Mesenchymal stem cell (in vitro differentiated cells and primary cell): ENCODE results near the gene SUPT3H.
"Not testable (repeated sequence)": the region's sequence is repeated elsewhere in the genome, so short reads cannot be mapped to it uniquely, and the experiment has no call there.

Source experiments
- DNase-seq: peaks from one replicate; pipeline ENCODE4 v3.0.0-alpha.2; 2013
- H2AFZ ChIP-seq: one replicate; pipeline ENCODE4 v1.6.1; 2013; ENCODE audit warnings: low read depth, mild to moderate bottlenecking, control low read depth, inconsistent platforms, low read length, moderate library complexity
- H2AK5ac ChIP-seq: 2 replicates; pipeline ENCODE4 v1.6.1; 2013; ENCODE audit warnings: low read length, moderate library complexity, mild to moderate bottlenecking, inconsistent platforms; ENCODE audit not compliant: severe bottlenecking
- H2BK120ac ChIP-seq: one replicate; pipeline ENCODE4 v1.6.1; 2013; ENCODE audit warnings: low read depth, mild to moderate bottlenecking, inconsistent platforms, low read length, moderate library complexity
- H2BK12ac ChIP-seq, 2 experiments: one replicate each; pipeline ENCODE4 v1.6.1; 2013; ENCODE audit warnings: inconsistent platforms in 2 of 2, low read length in 2 of 2, mild to moderate bottlenecking in 2 of 2, moderate library complexity in 2 of 2, control low read depth in 1 of 2
- H2BK15ac ChIP-seq: one replicate; pipeline ENCODE4 v1.6.1; 2013; ENCODE audit warnings: mild to moderate bottlenecking, low read depth, inconsistent platforms; ENCODE audit not compliant: poor library complexity, severe bottlenecking
- H2BK5ac ChIP-seq: 2 replicates; pipeline ENCODE4 v1.6.1; 2013; ENCODE audit warnings: low read depth, mild to moderate bottlenecking, low read length, control low read depth, inconsistent platforms; ENCODE audit not compliant: poor library complexity, severe bottlenecking
- H3K14ac ChIP-seq, 2 experiments: one replicate each; pipeline ENCODE4 v1.6.1; 2013; ENCODE audit warnings: inconsistent platforms in 2 of 2, low read length in 2 of 2, control low read depth in 1 of 2, mild to moderate bottlenecking in 1 of 2, moderate library complexity in 1 of 2
- H3K18ac ChIP-seq, 2 experiments: one replicate each; pipeline ENCODE4 v1.6.1; 2013; ENCODE audit warnings: inconsistent platforms in 2 of 2, low read length in 2 of 2, control low read depth in 1 of 2, low read depth in 1 of 2, mild to moderate bottlenecking in 1 of 2
- H3K23ac ChIP-seq, 2 experiments: one replicate each; pipeline ENCODE4 v1.6.1; 2013; ENCODE audit warnings: inconsistent platforms in 2 of 2, low read length in 2 of 2, mild to moderate bottlenecking in 2 of 2, moderate library complexity in 2 of 2, control low read depth in 1 of 2
- H3K27ac ChIP-seq: 2 replicates; pipeline ENCODE4 v1.5.1; 2013; ENCODE audit warnings: mild to moderate bottlenecking, moderate library complexity, low read length, control low read depth, inconsistent platforms; ENCODE audit not compliant: poor library complexity, severe bottlenecking
- H3K27me3 ChIP-seq, 2 experiments: 2 replicates each; pipeline versions ENCODE4 v1.6.1 to v1.7.0; 2013; ENCODE audit warnings: low read length in 2 of 2, mild to moderate bottlenecking in 2 of 2, moderate library complexity in 2 of 2, control low read depth in 1 of 2, inconsistent platforms in 1 of 2; ENCODE audit not compliant: control insufficient read depth in 1 of 2, insufficient read depth in 1 of 2
- H3K36me3 ChIP-seq, 2 experiments: 2 replicates each; pipeline versions ENCODE4 v1.6.1 to v1.7.0; 2013; ENCODE audit warnings: low read length in 2 of 2, control low read depth in 1 of 2, inconsistent platforms in 1 of 2, low read depth in 1 of 2, mild to moderate bottlenecking in 1 of 2; ENCODE audit not compliant: insufficient read depth in 2 of 2, control insufficient read depth in 1 of 2
- H3K4ac ChIP-seq, 2 experiments: one replicate each; pipeline ENCODE4 v1.6.1; 2013; ENCODE audit warnings: inconsistent platforms in 2 of 2, low read length in 2 of 2, mild to moderate bottlenecking in 2 of 2, moderate library complexity in 2 of 2, control low read depth in 1 of 2, low read depth in 1 of 2
- H3K4me1 ChIP-seq: 2 replicates; pipeline ENCODE4 v1.6.1; 2013; ENCODE audit warnings: low read depth, low read length, control low read depth; ENCODE audit not compliant: control insufficient read depth, insufficient read depth
- H3K4me2 ChIP-seq: 2 replicates; pipeline ENCODE4 v1.6.1; 2013; ENCODE audit warnings: low read length, mild to moderate bottlenecking, inconsistent platforms; ENCODE audit not compliant: poor library complexity, severe bottlenecking
- H3K4me3 ChIP-seq, 2 experiments: 2 replicates each; pipeline versions ENCODE4 v1.5.1 to v1.7.0; 2013; ENCODE audit warnings: low read length in 2 of 2, mild to moderate bottlenecking in 2 of 2, control low read depth in 1 of 2, low read depth in 1 of 2; ENCODE audit not compliant: insufficient read depth in 1 of 2
- H3K79me1 ChIP-seq: replicated peaks from 2 replicates; pipeline ENCODE4 v1.6.1; 2013; ENCODE audit warnings: mild to moderate bottlenecking, control low read depth, low read length, inconsistent platforms; ENCODE audit not compliant: poor library complexity, severe bottlenecking
- H3K9ac ChIP-seq: 2 replicates; pipeline ENCODE4 v1.7.0; 2013; ENCODE audit warnings: mild to moderate bottlenecking, low read length, moderate library complexity
- H3K9me3 ChIP-seq: 2 replicates; pipeline ENCODE4 v1.7.0; 2013; ENCODE audit warnings: mild to moderate bottlenecking, low read length; ENCODE audit not compliant: control insufficient read depth
- H4K8ac ChIP-seq: one replicate; pipeline ENCODE4 v1.6.1; 2013; ENCODE audit warnings: inconsistent platforms, mild to moderate bottlenecking, low read length, moderate library complexity
- H4K91ac ChIP-seq: one replicate; pipeline ENCODE4 v1.6.1; 2013; ENCODE audit warnings: mild to moderate bottlenecking, low read length, inconsistent platforms
- WGBS: methylation state at CpG from one replicate; pipeline ENCODE4 v1.1.7; 2013; ENCODE audit warnings: mixed read lengths; 5-methylcytosine and 5-hydroxymethylcytosine counted together

Gene SUPT3H

DNA sequence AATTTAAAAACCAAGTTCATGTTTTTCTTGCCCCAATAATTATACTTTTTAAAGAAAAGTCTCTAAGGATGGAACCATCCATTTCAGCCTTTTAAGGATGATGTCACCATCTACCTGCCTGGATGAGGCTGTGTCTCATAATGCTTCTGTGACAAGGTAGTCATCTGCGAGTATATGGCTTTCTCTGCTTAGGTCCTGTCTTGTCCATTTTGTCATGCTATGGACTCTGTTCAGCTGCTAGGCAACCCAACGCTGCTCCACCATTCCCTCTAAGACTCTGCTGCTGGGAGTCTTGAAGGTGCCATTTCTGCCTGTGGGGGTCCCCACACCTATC lies 509.4 kb downstream of the SUPT3H start:
- no peak overlapping the region for H3K14ac ChIP-seq
- H3K27ac ChIP-seq: no peak overlapping the region
- no peak overlapping the region for H2AFZ ChIP-seq
- H3K18ac ChIP-seq: no peak overlapping the region
- no peak overlapping the region for H3K4me2 ChIP-seq
- no peak overlapping the region for H3K23ac ChIP-seq
- DNase-seq: no peak
- no peak overlapping the region for H4K8ac ChIP-seq
- no peak overlapping the region for H2AK5ac ChIP-seq
- no peak overlapping the region for H2BK12ac ChIP-seq
- no peak overlapping the region for H2BK120ac ChIP-seq
- 84% methylated on average over 2 of the region's 2 CpGs for WGBS
- no peak overlapping the region for H2BK5ac ChIP-seq
- H3K79me1 ChIP-seq: peaks cover 2% of the 10 kb centered on the region
- no peak overlapping the region for H3K4me3 ChIP-seq
- peaks cover 19% of the 10 kb centered on the region for H3K9me3 ChIP-seq
- no peak overlapping the region for H3K9ac ChIP-seq
- H3K27me3 ChIP-seq: no peaks in the 10 kb centered on the region
- no peak overlapping the region for H4K91ac ChIP-seq
- H3K4ac ChIP-seq: no peak overlapping the region
- H3K36me3 ChIP-seq: no peaks in the 10 kb centered on the region
- H3K4me1 ChIP-seq: peaks cover 6% of the 10 kb centered on the region
- no peak overlapping the region for H2BK15ac ChIP-seq

DNA sequence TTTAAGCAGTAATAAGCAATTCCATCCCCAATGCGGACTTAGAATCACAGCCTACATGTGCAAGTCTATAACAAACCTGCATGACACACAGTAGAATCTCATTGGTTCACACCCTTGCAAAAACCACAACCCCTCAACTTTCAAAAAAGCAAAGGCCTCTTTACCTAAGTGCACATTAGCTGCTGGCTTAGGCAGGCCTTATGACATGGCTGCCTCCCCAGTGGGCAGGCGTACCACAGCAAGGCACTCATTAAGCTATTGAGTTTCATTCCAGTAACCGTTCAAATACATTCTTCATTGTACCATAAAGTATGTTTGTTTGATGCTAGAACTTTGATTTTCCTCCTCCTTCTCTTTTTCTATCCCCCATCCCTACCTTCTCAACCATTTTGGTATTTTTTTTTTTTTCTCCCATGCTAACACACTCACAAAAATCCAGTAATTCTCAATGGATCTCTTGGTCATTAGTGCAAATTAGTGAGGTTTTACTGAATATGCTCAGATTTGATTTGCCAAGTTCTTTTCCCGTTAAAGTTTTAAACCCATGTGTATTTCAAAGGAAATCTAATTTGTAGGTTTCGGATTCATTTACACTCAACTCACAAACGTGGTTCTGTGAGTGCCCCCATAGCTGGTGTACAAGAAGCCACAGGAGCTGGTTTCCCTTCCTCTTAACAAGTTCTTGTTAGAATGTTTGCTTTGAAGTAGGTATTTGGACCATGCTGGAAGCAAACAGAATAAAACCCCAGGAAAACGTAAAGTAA lies 510.0 kb downstream of the SUPT3H start:
- H3K4me2 ChIP-seq: no peak overlapping the region
- no peak overlapping the region for H2BK12ac ChIP-seq
- H2BK15ac ChIP-seq: no peak overlapping the region
- peak overlapping the region; percentile 7 for H2AK5ac ChIP-seq
- no peak overlapping the region for H2BK5ac ChIP-seq
- H3K14ac ChIP-seq: no peak overlapping the region
- no peak overlapping the region for H3K27ac ChIP-seq
- WGBS: over 99% methylated on average over 4 of the region's 7 CpGs
- H3K4me3 ChIP-seq: no peak overlapping the region
- H2AFZ ChIP-seq: no peak overlapping the region
- H3K4me1 ChIP-seq: peaks cover 6% of the 10 kb centered on the region
- no peak for DNase-seq
- no peak overlapping the region for H4K8ac ChIP-seq
- H3K9ac ChIP-seq: no peak overlapping the region
- no peak overlapping the region for H4K91ac ChIP-seq
- no peaks in the 10 kb centered on the region for H3K36me3 ChIP-seq
- H3K23ac ChIP-seq: no peak overlapping the region
- no peaks in the 10 kb centered on the region for H3K27me3 ChIP-seq
- H2BK120ac ChIP-seq: no peak overlapping the region
- no peak overlapping the region for H3K4ac ChIP-seq
- no peak overlapping the region for H3K18ac ChIP-seq
- H3K79me1 ChIP-seq: peaks cover 2% of the 10 kb centered on the region
- H3K9me3 ChIP-seq: peaks cover 19% of the 10 kb centered on the region

GRCh38 chr6:44865184-44865583 lies 512.5 kb downstream of the SUPT3H start:
- H3K18ac ChIP-seq, H2BK5ac ChIP-seq, H3K9ac ChIP-seq, H3K79me1 ChIP-seq, H2AFZ ChIP-seq, H2BK12ac ChIP-seq, DNase-seq, H2BK15ac ChIP-seq, H3K23ac ChIP-seq, H3K4me3 ChIP-seq, H3K4me2 ChIP-seq, H3K4me1 ChIP-seq, H3K14ac ChIP-seq, H4K8ac ChIP-seq, H3K36me3 ChIP-seq, H4K91ac ChIP-seq, H2BK120ac ChIP-seq, H3K27me3 ChIP-seq, H3K27ac ChIP-seq, H2AK5ac ChIP-seq, H3K4ac ChIP-seq: not testable (repeated sequence)
- peaks cover 19% of the 10 kb centered on the region for H3K9me3 ChIP-seq
- WGBS: 65% methylated on average over 2 of the region's 2 CpGs

DNA sequence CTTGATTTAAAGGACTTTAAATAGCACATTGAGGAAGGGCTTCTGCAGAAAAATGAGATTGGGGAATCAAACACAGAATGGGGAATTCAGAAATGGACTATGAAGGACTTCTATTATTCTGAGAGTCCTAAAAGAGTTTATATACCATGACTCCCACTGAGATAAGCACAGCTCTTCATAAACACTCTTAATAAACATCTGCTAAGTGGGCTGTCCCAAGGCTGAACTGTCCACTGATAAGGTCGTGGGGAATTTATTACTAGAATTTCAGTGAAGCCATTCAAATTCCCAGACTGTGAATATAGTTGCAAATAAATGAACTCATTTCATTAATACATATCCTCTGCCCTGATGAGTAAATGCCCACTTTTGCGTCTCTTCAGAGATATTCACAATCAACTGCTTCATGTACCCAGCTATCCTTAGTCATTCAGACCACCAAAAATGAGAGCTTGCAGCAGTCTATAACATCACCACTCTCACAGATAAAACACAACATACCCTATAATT lies 517.8 kb downstream of the SUPT3H start:
- no peak overlapping the region for H2AK5ac ChIP-seq
- H3K36me3 ChIP-seq: no peaks in the 10 kb centered on the region
- no peak overlapping the region for H2AFZ ChIP-seq
- H2BK15ac ChIP-seq: no peak overlapping the region
- peak; percentile 46 for DNase-seq
- no peak overlapping the region for H3K4ac ChIP-seq
- no peak overlapping the region for H3K4me2 ChIP-seq
- no peak overlapping the region for H3K9ac ChIP-seq
- no peaks in the 10 kb centered on the region for H3K79me1 ChIP-seq
- no peak overlapping the region for H3K18ac ChIP-seq
- H3K23ac ChIP-seq: no peak overlapping the region
- H3K14ac ChIP-seq: no peak overlapping the region
- no peak overlapping the region for H2BK12ac ChIP-seq
- H3K4me3 ChIP-seq: no peak overlapping the region
- H4K8ac ChIP-seq: no peak overlapping the region
- H4K91ac ChIP-seq: no peak overlapping the region
- no peak overlapping the region for H3K27ac ChIP-seq
- WGBS: 43% methylated on average over 2 of the region's 2 CpGs
- H3K4me1 ChIP-seq: no peaks in the 10 kb centered on the region
- H3K9me3 ChIP-seq: peaks cover 10% of the 10 kb centered on the region
- H2BK120ac ChIP-seq: no peak overlapping the region
- no peaks in the 10 kb centered on the region for H3K27me3 ChIP-seq
- no peak overlapping the region for H2BK5ac ChIP-seq
